ENCODE data around the gene TRRAP. TPM values are rescaled to one million over a fixed set of nuclear protein-coding genes. Genes with fewer than 3 reads are reported as not detected.
"Not testable (repeated sequence)": the region's sequence is repeated elsewhere in the genome, so short reads cannot be mapped to it uniquely, and the experiment has no call there.

The TRRAP gene
- total and polyA plus RNA-seq, 4 donors: 4.3 to 22.7 (median 10.1) TPM

GRCh38 chr7:98872328-98872924, 5.9 kb upstream of the TRRAP start:
- Histone ChIP-seq H3K27ac (ENCODE audit: low read depth in 1 of 2, low read length in 2 of 2) (no peak overlapping the region), H3K36me3 (ENCODE audit: control insufficient read depth in 4 of 4, insufficient read depth in 3 of 4, low read depth in 1 of 4, low read length in 3 of 4) (no peaks in the 10 kb centered on the region), H3K4me1 (ENCODE audit: control insufficient read depth in 4 of 4, insufficient read depth in 4 of 4, low read length in 3 of 4) (peaks cover 0 to 8% (median 2%) of the 10 kb centered on the region in 4 donors), H3K9me3 (ENCODE audit: control insufficient read depth in 4 of 4, low read length in 3 of 4) (no peaks in the 10 kb centered on the region), H3K4me3 (ENCODE audit: low read depth in 1 of 3, low read length in 3 of 3) (no peak overlapping the region), H3K27me3 (ENCODE audit: control insufficient read depth in 4 of 4, insufficient read depth in 4 of 4, low read length in 3 of 4) (peaks cover 0 to 7% (median 1%) of the 10 kb centered on the region in 4 donors), H3K9ac (ENCODE audit: low read depth in 1 of 2, low read length in 2 of 2) (no peak overlapping the region)
- no peak for DNase-seq (ENCODE audit: low spot score)
- 67% methylated on average over 7 of the region's 7 CpGs for WGBS
- TF ChIP-seq, protein P1, sequence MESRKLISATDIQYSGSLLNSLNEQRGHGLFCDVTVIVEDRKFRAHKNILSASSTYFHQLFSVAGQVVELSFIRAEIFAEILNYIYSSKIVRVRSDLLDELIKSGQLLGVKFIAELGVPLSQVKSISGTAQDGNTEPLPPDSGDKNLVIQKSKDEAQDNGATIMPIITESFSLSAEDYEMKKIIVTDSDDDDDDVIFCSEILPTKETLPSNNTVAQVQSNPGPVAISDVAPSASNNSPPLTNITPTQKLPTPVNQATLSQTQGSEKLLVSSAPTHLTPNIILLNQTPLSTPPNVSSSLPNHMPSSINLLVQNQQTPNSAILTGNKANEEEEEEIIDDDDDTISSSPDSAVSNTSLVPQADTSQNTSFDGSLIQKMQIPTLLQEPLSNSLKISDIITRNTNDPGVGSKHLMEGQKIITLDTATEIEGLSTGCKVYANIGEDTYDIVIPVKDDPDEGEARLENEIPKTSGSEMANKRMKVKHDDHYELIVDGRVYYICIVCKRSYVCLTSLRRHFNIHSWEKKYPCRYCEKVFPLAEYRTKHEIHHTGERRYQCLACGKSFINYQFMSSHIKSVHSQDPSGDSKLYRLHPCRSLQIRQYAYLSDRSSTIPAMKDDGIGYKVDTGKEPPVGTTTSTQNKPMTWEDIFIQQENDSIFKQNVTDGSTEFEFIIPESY (IDR thresholded peaks at IDR 0.05): no peak
- TF ChIP-seq RAD21 (IDR thresholded peaks at IDR 0.05) (peak in 1 of 2 donors; percentile 40), GABPA (IDR thresholded peaks at IDR 0.05 in 1 of 2, conservative IDR thresholded peaks at IDR 0.05 in 1 of 2) (no peak)

- H3K9ac ChIP-seq (ENCODE audit: low read depth in 1 of 2, low read length in 2 of 2); H3K4me1 ChIP-seq (ENCODE audit: control insufficient read depth in 4 of 4, insufficient read depth in 4 of 4, low read length in 3 of 4); H3K36me3 ChIP-seq (ENCODE audit: control insufficient read depth in 4 of 4, insufficient read depth in 3 of 4, low read depth in 1 of 4, low read length in 3 of 4); H3K9me3 ChIP-seq (ENCODE audit: control insufficient read depth in 4 of 4, low read length in 3 of 4); DNase-seq (ENCODE audit: low spot score); H3K27ac ChIP-seq (ENCODE audit: low read depth in 1 of 2, low read length in 2 of 2); H3K27me3 ChIP-seq (ENCODE audit: control insufficient read depth in 4 of 4, insufficient read depth in 4 of 4, low read length in 3 of 4); H3K4me3 ChIP-seq (ENCODE audit: low read depth in 1 of 3, low read length in 3 of 3): not testable (repeated sequence)
- 91% methylated on average over 11 of the region's 11 CpGs for WGBS
These were observed 4.7 kb upstream of the TRRAP start for GRCh38 chr7:98873610-98874009.

DNA sequence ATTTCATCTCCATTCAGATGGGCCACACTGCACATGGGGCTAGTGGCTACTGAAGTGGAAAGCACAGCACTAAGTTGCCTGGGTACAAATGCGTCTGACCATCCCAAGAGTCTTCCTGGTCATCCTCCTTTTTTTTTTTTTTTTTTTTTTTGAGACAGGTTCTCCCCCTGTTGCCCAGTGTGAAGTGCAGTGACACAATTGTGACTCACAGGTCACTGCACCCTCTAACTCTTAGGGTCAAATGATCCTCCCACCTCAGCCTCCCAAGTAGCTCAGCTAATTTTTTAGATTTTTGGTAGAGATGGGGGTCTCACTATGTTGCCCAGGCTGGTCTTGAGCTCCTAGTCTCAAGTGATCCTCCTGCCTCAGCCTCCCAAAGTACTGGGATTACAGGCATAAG, 3.4 kb upstream of the TRRAP start:
- Histone ChIP-seq H3K27me3 (ENCODE audit: control insufficient read depth in 4 of 4, insufficient read depth in 4 of 4, low read length in 3 of 4) (no peaks in the 10 kb centered on the region), H3K9me3 (ENCODE audit: control insufficient read depth in 4 of 4, low read length in 3 of 4) (no peaks in the 10 kb centered on the region), H3K36me3 (ENCODE audit: control insufficient read depth in 4 of 4, insufficient read depth in 3 of 4, low read depth in 1 of 4, low read length in 3 of 4) (no peaks in the 10 kb centered on the region), H3K27ac (ENCODE audit: low read depth in 1 of 2, low read length in 2 of 2) (no peak overlapping the region), H3K4me1 (ENCODE audit: control insufficient read depth in 4 of 4, insufficient read depth in 4 of 4, low read length in 3 of 4) (peaks cover 3 to 12% (median 9%) of the 10 kb centered on the region in 4 donors), H3K4me3 (ENCODE audit: low read depth in 1 of 3, low read length in 3 of 3) (no peak overlapping the region), H3K9ac (ENCODE audit: low read depth in 1 of 2, low read length in 2 of 2) (no peak overlapping the region)
- WGBS: 93% methylated on average over 1 of the region's 1 CpG
- no peak for DNase-seq (ENCODE audit: low spot score)
- TF ChIP-seq RAD21 (IDR thresholded peaks at IDR 0.05) (no peak), YY1 (IDR thresholded peaks at IDR 0.05) (no peak), CTCF (IDR thresholded peaks at IDR 0.05; ENCODE audit: low read depth, low read length, missing input control) (no peak), FOXA1 (IDR thresholded peaks at IDR 0.05) (no peak), HNF4A (conservative IDR thresholded peaks at IDR 0.05) (no peak), FOXA2 (IDR thresholded peaks at IDR 0.05) (no peak), NR2F2 (IDR thresholded peaks at IDR 0.05) (no peak)
- TF ChIP-seq, protein P2, sequence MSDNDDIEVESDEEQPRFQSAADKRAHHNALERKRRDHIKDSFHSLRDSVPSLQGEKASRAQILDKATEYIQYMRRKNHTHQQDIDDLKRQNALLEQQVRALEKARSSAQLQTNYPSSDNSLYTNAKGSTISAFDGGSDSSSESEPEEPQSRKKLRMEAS (IDR thresholded peaks at IDR 0.05): no peak
